Activated CD8-positive, alpha-beta memory T cell treated with anti-CD3 and anti-CD28 coated beads for 4 hours (primary cell): Measurements from ENCODE around the gene HIVEP2.
A peak's percentile ranks its signal among the peaks of the same experiment; 100 is the strongest.
"Not testable (repeated sequence)": the region's sequence is repeated elsewhere in the genome, so short reads cannot be mapped to it uniquely, and the experiment has no call there.

Source experiments
- DNase-seq, 2 donors: peaks; one replicate each; pipeline ENCODE4 v3.0.0-alpha.2; 2020; ENCODE audit warnings: low read depth in 2 of 2

HIVEP2 gene, protein sequence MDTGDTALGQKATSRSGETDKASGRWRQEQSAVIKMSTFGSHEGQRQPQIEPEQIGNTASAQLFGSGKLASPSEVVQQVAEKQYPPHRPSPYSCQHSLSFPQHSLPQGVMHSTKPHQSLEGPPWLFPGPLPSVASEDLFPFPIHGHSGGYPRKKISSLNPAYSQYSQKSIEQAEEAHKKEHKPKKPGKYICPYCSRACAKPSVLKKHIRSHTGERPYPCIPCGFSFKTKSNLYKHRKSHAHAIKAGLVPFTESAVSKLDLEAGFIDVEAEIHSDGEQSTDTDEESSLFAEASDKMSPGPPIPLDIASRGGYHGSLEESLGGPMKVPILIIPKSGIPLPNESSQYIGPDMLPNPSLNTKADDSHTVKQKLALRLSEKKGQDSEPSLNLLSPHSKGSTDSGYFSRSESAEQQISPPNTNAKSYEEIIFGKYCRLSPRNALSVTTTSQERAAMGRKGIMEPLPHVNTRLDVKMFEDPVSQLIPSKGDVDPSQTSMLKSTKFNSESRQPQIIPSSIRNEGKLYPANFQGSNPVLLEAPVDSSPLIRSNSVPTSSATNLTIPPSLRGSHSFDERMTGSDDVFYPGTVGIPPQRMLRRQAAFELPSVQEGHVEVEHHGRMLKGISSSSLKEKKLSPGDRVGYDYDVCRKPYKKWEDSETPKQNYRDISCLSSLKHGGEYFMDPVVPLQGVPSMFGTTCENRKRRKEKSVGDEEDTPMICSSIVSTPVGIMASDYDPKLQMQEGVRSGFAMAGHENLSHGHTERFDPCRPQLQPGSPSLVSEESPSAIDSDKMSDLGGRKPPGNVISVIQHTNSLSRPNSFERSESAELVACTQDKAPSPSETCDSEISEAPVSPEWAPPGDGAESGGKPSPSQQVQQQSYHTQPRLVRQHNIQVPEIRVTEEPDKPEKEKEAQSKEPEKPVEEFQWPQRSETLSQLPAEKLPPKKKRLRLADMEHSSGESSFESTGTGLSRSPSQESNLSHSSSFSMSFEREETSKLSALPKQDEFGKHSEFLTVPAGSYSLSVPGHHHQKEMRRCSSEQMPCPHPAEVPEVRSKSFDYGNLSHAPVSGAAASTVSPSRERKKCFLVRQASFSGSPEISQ (N-terminal part only)

DNA sequence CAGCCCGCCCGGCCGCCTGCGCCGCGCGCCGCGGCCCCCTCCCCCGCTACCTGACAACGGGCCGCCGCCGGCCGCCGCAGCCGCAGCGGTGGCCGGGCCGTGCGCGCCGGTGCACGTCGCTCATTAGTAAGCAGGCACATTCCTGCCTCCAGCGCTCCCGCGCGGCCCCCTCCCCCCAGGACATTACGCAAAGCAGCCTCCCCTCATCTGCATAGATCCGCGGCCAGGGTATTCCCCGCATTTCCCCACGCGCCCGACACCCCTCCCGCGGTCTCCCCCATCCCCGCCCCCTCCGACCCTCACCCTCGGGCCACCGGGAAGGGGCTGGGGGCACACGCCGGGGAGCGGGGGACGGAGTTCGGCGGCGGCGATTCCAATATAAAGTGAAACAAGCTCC, at the start of gene HIVEP2:
HIVEP2 (minus strand) TSS at position 128 of the 397 bp plus-strand sequence. CDS start 170,438 bp downstream, outside the sequence.
- DNase-seq: peak; percentile 77 to 87

DNA sequence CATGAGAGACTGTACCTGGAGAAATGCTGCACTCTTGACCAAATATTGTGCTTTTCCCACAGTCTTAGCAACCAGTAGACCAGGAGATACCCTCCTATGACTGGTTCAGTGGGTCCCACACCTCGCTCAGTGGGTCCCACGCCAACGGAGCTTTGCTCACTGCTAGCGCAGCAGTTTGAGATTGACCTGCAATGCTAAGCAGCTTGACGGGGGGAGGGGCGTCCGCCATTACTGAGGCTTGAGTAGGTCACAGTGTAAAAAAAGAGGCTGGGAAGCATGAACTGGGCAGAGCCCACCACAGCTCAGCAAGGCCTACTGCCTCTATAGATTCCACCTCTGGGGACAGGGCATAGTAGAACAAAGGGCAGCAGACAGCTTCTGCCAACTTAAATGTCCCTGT, 49.0 kb upstream of the HIVEP2 start:
- no peak for DNase-seq

DNA sequence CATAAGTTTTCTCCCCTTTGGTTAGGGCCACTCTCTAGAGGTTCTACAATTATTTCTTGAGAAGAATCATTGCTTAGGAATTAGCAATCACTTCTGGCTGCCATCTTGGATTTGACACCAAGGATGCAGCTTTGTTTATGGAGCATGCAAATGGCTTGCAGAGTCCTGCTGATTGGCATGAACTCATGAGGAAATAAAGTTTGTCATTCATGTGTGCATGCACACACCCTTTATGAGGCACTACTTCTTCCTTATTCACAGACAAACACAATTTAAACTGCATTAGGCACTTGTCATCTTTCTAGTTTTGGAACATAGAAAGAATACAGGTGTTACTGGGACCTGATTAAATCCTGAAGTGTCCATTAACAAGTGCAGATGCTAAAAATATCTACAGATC, 42.5 kb upstream of the HIVEP2 start:
- DNase-seq: no peak

DNA sequence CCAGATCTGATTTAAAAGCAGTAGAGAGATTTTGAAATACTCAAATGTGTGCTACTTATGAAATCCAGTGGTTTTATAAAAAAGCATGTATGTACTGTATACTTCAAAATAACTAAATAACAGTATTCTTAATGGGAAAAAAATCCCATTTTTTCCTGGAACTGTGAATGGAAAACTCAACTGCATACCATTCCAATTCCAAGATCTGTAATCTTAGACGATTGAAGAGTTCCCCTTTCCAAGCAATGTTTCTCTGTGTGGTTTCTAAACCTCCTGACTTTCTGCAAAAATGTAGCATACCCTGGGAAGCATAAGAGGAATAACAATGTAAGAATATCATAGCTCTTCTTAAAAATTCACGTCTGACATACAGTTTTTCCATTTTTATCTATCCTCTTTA, 40.3 kb upstream of the HIVEP2 start:
- DNase-seq: no peak

DNA sequence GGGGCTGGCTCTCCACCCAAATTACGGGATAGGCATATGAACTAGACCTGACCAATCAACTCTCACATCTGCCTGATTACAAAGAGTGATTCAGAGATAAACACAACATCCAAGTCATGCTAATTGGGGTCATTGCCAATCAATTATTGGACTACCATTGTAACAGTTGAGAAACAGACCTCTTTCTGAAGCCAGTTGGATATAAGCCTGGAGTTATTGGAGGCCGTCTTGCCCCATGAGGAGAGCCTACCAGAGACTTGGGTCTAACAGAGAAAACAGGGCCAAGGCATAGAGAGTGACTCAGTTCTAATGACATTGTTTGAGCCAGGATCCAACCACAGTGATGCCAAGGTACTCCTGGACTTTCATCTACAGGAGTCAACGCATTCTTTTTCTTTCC, 39.4 kb upstream of the HIVEP2 start:
- DNase-seq: no peak

DNA sequence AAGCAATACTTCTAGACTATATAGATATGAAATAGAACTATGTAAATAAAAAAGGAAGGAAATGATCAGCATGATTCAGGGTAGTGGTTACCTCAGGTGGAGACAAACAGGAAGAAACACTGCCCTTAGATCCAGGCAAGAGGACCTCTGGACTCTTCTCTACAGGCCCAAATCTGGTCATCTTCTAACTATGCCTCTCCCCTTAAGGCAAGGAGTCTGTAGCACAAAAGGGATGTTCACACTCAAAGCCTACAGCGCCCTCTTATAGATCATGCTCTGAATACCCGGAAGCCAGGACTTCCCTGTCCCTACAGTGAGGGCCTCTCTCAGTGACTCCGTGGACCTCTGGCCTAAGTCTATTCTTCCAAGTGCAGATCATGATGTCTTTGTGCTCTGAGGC, 30.4 kb upstream of the HIVEP2 start:
- DNase-seq: no peak

DNA sequence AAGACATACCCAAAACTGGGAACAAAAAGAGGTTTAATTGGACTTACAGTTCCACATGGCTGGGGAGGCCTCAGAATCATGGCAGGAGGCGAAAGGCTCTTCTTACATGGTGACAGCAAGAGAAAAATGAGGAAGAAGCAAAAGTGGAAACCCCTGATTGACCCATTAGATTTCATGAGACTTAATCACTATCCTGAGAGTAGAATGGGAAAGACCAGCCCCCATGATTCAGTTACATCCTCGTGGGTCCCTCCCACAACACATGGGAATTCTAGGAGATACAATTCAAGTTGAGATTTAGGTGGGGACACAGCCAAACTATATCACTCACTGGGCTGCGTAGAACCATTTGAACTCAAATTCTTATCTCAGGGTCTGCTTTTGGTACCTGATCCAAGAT, 26.0 kb upstream of the HIVEP2 start:
- DNase-seq: not testable (repeated sequence)

DNA sequence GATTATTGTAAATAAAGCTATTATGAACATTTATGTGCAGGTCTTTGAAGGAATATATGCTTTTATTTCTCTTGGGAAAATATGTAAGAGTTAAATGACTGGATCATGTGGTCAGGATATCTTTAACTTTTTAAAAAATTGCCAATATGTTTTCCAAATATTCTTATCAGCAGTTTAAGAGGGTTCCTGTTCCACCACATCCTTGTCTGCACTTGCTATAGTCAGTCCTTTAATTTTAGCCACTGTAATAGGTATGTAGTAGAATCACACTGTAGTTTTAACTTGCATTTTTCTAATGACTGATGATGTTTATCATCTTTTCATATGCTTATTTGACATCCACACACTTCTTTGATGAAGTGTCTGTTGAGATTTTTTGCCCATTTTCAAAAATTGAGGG, 23.6 kb upstream of the HIVEP2 start:
- no peak for DNase-seq

DNA sequence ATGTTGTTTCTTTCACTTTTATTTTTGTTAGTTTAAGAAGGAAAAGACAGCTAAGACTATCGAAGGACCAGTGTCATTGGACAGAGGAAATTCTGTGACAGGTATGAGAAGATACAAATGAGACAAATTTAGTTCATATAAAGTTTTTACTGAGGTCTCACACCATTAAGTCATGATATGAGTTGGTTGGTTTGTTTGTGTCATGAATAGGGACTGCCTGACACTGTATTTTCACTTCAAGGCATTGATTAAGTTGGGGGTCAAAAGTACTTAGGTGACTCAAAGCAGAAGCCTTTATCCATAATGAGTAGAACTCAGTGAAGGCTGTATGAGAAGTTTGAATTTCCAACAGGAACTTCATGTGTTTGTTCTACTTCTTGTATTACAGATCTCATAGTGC, 21.3 kb upstream of the HIVEP2 start:
- no peak for DNase-seq

DNA sequence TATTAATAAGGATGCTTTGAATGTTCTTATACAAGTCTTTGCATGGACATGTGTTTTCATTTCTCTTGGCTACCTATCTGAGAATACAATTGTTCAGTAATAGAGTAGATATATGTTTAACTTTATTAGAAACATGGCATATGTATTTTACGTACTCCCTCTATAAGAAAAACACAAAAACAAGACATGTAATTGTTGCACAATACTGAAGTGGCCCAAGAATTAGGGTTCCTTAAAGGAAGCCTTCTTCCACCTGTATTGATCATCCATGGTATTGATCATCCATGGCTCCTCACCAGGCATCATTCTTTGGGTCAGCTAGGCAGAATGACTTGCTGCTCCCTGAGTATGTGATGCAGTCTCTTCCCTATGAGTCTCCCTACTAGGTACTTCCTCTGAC, 20.2 kb upstream of the HIVEP2 start:
- no peak for DNase-seq

DNA sequence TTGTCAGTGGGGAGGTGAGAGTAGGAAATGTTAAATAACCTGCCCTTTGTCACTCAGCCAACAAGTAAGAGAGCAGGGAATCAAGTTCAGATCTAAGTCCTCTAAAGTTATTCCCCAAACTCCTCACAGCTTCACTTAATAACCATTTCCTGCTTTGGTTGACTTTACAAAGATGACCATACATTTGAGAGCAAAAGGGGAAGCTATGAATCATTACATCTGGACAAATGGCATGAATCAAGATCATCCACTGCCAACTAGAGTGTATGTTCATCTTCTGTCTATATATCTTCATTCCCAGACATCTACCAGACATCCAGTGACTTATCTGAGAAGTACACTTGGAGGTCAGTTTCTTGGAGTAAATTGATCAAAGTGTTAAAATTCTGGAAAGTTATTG, 15.1 kb upstream of the HIVEP2 start:
- DNase-seq: no peak

DNA sequence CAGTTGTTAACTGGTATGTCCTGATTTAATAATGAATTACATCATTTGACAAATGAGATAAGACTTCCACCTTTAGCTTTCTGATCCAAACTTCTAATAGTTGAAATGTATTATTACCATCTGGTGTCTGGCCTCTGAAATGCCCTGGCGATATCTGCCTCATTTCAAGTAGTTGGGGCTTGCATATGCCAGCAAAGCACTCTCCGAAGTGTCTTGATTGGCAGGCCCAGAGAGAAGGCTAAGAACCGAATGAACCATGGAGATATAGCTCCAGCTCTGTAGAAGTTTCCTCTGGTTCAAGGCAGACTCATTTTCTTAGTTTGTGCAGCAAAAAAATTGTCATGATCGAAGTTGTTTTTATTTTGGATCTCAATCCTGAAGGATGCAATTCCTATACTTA, 13.4 kb upstream of the HIVEP2 start:
- no peak for DNase-seq

DNA sequence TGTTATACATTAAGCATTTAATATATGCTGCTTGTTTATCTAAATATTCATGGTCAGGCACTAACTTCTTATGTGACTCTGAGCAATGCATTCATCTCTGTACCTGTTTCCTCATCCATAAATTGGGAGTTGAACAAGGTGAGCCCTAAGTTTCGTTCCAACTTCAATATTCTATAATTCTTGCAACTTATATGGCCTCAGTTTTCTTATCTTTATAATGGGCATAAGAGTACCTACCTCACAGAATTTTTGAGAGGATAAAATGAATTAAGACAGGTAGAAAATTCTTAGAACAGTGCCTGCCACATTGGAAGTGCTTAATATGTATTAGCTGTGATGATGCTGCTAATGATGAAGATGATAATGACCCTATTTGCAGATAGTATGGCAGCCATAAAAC, 11.8 kb upstream of the HIVEP2 start:
- DNase-seq: no peak

DNA sequence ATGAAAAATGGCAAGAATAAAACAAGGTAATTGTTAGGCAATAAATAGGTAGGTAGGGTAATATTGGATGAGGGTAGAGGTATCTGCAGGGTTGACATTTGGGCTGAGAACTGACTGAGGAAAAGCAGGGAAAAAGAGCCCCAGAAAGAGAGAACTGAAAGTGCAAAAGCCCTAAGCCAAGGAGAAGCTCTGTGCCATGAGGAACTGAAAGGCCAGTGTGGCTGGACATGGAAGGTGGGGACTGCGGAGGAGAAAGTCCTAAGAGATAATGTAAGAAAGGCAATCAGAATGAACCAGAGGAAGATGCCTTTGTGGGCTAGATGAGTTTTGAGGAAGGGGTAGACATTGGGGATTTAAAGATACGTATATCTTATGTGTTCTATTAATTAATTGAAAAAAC, 9.9 kb upstream of the HIVEP2 start:
- no peak for DNase-seq

DNA sequence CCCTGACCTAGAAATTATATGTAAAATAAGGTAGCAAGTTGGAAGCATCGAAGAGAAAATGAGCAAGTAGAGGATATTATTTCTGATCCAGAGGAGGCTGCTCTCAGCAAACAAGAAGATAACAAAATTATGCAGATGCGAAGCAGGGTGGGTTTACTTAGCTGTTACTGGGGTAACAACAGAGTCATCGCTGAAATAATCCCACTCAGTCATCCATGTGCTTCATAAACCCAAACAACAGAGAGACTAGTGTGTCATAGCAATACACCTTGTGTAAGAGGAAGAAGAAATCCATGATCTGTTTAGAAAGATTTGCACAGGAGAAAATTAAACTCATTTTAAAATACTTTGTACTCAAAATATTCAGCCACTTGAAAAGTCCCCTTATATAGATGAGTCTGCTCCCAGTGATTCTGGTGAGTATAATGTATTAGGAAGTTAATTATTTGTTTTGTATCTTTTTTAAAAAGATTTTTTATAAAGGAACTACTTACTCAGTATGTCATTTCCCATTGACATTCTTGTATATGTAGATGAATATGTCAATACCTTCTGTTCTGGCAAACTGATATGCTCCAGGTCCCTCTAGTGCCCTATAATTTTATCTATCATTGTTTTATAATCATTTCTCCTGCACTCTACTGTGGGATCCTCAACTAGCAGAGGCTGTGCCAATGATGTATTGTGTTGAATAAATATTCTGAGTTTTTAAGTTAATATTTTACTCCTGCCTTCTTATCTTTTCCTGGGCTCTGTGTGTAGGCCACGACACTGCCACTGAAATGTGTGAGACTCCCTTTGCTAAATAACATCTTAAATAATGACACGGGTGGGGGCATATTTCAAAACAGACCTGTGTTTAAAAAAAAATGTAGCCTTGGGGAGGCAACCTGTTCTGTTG, 8.6 kb upstream of the HIVEP2 start:
- no peak for DNase-seq

DNA sequence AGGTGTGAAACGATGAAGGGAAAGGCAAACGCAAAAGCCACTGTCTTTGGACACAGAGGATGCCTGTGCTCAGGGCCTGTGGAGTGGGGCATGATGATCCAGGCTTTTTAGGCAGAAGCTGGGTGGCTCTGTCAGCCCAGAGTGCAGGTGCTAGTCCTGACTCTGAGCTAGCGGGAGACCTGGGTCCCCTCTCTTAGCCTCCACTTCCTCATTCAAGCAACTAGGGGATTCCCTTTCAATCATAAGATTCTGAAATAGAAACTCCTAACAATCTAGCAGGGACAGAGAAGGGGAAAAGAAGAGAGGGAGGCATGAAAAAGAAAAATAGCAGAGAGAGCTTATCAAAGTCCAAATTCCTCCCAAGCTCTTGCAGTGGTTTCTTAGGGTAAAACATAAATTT, 7.6 kb upstream of the HIVEP2 start:
- no peak for DNase-seq

DNA sequence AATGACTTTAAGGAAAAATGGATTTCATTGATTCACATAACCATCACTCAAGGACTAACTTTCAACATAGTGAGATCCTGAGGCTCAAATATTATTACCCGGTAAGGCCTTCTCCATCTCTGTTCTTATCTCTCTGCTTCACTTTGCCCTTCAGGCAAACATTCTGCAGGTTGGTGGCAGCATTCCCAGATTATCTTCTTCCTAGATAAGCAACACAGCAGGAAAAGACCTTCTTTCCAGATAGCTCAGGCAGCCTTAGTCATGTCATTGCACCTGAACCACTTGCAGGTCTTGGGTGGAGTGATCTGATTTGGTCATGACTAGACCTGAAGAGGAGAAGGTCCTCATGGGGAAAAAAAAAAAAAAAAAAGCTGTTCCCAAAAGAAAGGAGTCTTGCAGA, 5.3 kb upstream of the HIVEP2 start:
- no peak for DNase-seq

DNA sequence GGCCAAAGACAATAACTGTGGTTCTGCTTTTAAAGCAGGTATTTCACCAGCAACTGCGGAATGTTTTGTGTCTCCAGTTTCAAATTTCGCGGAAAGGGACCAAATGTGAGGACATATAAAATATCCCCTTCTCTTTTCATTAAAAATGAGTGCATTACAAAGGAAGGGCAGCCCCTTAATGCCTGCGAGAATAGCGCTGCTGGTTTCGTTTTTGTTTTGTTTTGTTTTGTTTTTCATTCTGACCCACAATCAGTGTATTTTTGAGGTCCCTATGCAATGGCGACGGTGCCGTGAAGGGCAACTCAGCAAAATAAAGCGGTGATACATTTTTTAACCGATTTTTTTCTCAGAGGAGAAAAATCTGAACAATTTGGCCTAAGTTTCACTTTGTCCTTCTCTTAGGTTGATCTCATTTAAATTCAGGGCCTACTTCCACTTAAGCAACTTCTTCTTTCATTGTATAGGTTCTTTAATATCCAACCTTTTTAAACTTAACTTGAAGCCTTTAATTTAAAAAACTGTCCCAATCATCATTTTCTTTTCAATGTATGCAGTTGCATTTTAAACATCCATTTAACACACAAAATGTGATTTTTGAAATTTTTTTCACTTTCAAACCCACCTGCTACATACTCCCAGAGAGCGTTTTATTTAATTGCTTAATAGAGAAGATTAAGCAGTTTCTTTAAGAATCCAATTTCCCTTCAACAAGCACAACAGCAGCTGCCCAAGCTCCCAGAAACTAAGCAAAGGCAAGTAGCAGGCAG, 2.9 kb upstream of the HIVEP2 start:
- DNase-seq: no peak

DNA sequence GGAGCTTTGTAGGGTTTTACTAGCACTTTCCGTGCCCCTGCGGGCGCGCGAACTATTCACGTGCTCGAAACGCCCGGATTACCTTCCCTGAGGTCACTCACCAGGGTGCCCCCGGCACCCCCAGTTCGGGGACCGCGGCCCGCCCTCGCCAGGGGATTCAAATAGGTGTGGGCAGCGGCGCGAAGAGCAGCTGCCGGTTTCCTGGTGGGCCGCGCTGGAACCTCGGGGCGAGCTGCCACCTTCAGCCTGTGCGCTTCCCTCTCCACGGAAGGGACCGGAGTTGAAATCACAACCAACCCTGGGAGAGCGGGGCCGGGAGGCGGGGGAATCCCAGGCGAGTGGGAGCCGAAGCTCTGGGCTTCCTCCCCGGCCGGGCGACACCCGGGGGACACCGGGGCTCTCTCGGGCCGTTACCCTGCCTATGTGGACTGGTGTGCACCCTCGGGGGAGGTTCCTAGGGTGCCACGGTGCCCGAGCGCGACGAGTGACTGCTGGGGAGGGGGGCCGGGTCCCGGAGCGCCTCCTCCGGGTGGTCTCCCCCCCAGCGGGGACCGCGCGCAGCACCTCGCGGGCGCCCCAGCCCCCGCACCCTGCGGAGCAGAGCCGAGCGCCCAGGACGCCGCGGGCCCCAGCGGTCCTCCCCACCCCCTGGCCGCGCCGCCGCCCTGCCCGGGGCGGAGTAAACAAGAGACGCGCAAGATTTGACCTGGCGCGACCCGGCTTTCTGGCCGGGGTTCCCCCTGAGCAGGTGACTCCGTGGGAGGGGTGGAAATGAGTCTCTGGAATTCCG, 2.1 kb upstream of the HIVEP2 start:
- DNase-seq: peak; percentile 65 to 71
